Gastroesophageal sphincter (tissue), 4 donors: ENCODE measurements around the gene NTF4. TPM values are rescaled to one million over a fixed set of nuclear protein-coding genes. Genes with fewer than 3 reads are reported as not detected.
"Not testable (repeated sequence)": the region's sequence is repeated elsewhere in the genome, so short reads cannot be mapped to it uniquely, and the experiment has no call there.

Experiments
- ATAC-seq: fragments of 150-250 bp; one replicate; pipeline ENCODE4 v1.9.1; 2016; ENCODE audit warnings: mild to moderate bottlenecking, moderate library complexity
- H3K27ac ChIP-seq, 4 donors: fragments of 200-600 bp; sonication (generic) in 3 of 4; 1 replicate in 3 of 4; 2 replicates in 1 of 4; pipeline ENCODE4 v1.5.1; 2016 to 2019
- H3K27me3 ChIP-seq: fragments of 200-600 bp; sonication (generic); one replicate; pipeline ENCODE4 v1.5.1; 2019
- H3K36me3 ChIP-seq, 2 donors: fragments of 200-600 bp; sonication (generic); one replicate each; pipeline ENCODE4 v1.5.1; 2019; ENCODE audit warnings: control low read depth in 1 of 2
- H3K4me1 ChIP-seq, 3 donors: fragments of 200-600 bp; sonication (generic); 1 replicate in 2 of 3; 2 replicates in 1 of 3; pipeline ENCODE4 v1.5.1; 2016 to 2019; ENCODE audit warnings: control low read depth in 2 of 3
- H3K4me3 ChIP-seq, 2 donors: fragments of 200-600 bp; sonication (generic); one replicate each; pipeline ENCODE4 v1.5.1; 2019; ENCODE audit warnings: mild to moderate bottlenecking in 1 of 2, moderate library complexity in 1 of 2
- H3K9me3 ChIP-seq, 3 donors: fragments of 200-600 bp; sonication (generic); one replicate each; pipeline ENCODE4 v1.5.1; 2017 to 2019; ENCODE audit warnings: control low read depth in 2 of 3
- CTCF ChIP-seq, 4 experiments: fragments of 200-600 bp in 2 of 4; fragments of 450-650 bp in 2 of 4; sonication (generic) in 1 of 4; IDR thresholded peaks; one replicate each; pipeline ENCODE4 v1.5.1; 2017 to 2019; ENCODE audit warnings: antibody characterized with exemption in 4 of 4, mild to moderate bottlenecking in 2 of 4, moderate library complexity in 2 of 4
- EP300 ChIP-seq: sonication (generic); formaldehyde crosslinking; IDR thresholded peaks from one replicate; pipeline ENCODE4 v1.6.1; 2017; ENCODE audit warnings: antibody characterized with exemption, mild to moderate bottlenecking
- POLR2A ChIP-seq, 2 donors: fragments of 450-650 bp; IDR thresholded peaks; one replicate each; pipeline ENCODE4 v1.6.1; 2017; ENCODE audit warnings: antibody characterized with exemption in 2 of 2, mild to moderate bottlenecking in 2 of 2, moderate library complexity in 1 of 2
- POLR2AphosphoS5 ChIP-seq: sonication (generic); formaldehyde crosslinking; IDR thresholded peaks from one replicate; pipeline ENCODE4 v1.6.1; 2017; ENCODE audit warnings: antibody characterized with exemption
- WGBS, 2 donors: methylation state at CpG; one replicate each; pipeline ENCODE4 v1.1.5; 2018; ENCODE audit warnings: low coverage in 1 of 2; 5-methylcytosine and 5-hydroxymethylcytosine counted together
- total RNA-seq, 4 donors: library from RNA; depleted of rRNA; stranded (reverse); fragments of >200 nt; gene quantifications; one replicate each; pipeline ENCODE4 v1.1.0, GENCODE V29; 2016

NTF4 gene
- total RNA-seq, 4 donors from 2014 or later, result 0.37 TPM; not detected in 3

GRCh38 chr19:49024233-49024632 is 40.4 kb downstream of the NTF4 start, which contains the start of gene CGB3:
CGB3 (minus strand) TSS chr19:49024333; CDS start chr19:49023971, 362 bp downstream.
- H3K9me3 ChIP-seq, ATAC-seq, H3K27ac ChIP-seq, H3K4me3 ChIP-seq, H3K4me1 ChIP-seq, H3K36me3 ChIP-seq: not testable (repeated sequence)
- no CpG with 5 or more reads among the region's 15 CpGs for WGBS, 2 donors
- peaks cover 29% of the 10 kb centered on the region for H3K27me3 ChIP-seq

- 90 to 92% methylated on average over 4 to 9 of the region's 9 CpGs for WGBS, 2 donors
- no peak overlapping the region for H3K4me3 ChIP-seq
- peaks cover 0 to 27% (median 7%) of the 10 kb centered on the region in 3 donors for H3K4me1 ChIP-seq
- H3K9me3 ChIP-seq, result no peaks in the 10 kb centered on the region
- peaks cover 50% of the 10 kb centered on the region for H3K27me3 ChIP-seq
- TF ChIP-seq CTCF (IDR thresholded peaks at IDR 0.05) (no peak), POLR2A (IDR thresholded peaks at IDR 0.05) (no peak), POLR2AphosphoS5 (no peak), EP300 (no peak)
- ATAC-seq, result no peak
- H3K36me3 ChIP-seq, result no peaks in the 10 kb centered on the region
- no peak overlapping the region for H3K27ac ChIP-seq
Measured at GRCh38 chr19:49022116-49022515, 42.5 kb downstream of the NTF4 start.

GRCh38 chr19:49020931-49021895 is 43.4 kb downstream of the NTF4 start:
- no peak for TF ChIP-seq POLR2AphosphoS5
- no peak for TF ChIP-seq POLR2A (IDR thresholded peaks at IDR 0.05)
- no peak for TF ChIP-seq EP300
- TF ChIP-seq CTCF (IDR thresholded peaks at IDR 0.05), result no peak
- no peak for ATAC-seq
- Histone ChIP-seq H3K4me1 (peaks cover 0 to 27% (median 7%) of the 10 kb centered on the region in 3 donors), H3K9me3 (no peaks in the 10 kb centered on the region), H3K36me3 (peaks cover 0 to 3% of the 10 kb centered on the region in 2 donors), H3K4me3 (no peak overlapping the region), H3K27ac (no peak overlapping the region), H3K27me3 (peaks cover 53% of the 10 kb centered on the region)
- WGBS, 2 donors, result 35 to 54% methylated on average over 9 to 14 of the region's 16 CpGs

GRCh38 chr19:49020342-49020741 is 44.3 kb downstream of the NTF4 start:
- Histone ChIP-seq H3K36me3 (peaks cover 0 to 12% of the 10 kb centered on the region in 2 donors), H3K4me3 (no peak overlapping the region), H3K27me3 (peaks cover 54% of the 10 kb centered on the region), H3K4me1 (peaks cover 0 to 27% (median 7%) of the 10 kb centered on the region in 3 donors), H3K27ac (no peak overlapping the region), H3K9me3 (no peaks in the 10 kb centered on the region)
- TF ChIP-seq CTCF (IDR thresholded peaks at IDR 0.05) (no peak), POLR2AphosphoS5 (no peak), POLR2A (IDR thresholded peaks at IDR 0.05) (no peak), EP300 (no peak)
- ATAC-seq, result no peak
- 50% methylated on average over 1 of the region's 11 CpGs; no CpG with 5 or more reads in 1 of the 2 donors for WGBS, 2 donors

GRCh38 chr19:49019242-49019932 is 45.2 kb downstream of the NTF4 start:
- H3K27me3 ChIP-seq, result peaks cover 54% of the 10 kb centered on the region
- no peaks in the 10 kb centered on the region for H3K9me3 ChIP-seq
- peak; percentile 24 for ATAC-seq
- H3K4me1 ChIP-seq, result peaks cover 0 to 27% (median 7%) of the 10 kb centered on the region in 3 donors
- H3K27ac ChIP-seq, result no peak overlapping the region
- peak overlapping the region in 1 of 2 donors; percentile 53 for H3K4me3 ChIP-seq
- no peak for TF ChIP-seq POLR2AphosphoS5
- TF ChIP-seq EP300, result no peak
- TF ChIP-seq POLR2A (IDR thresholded peaks at IDR 0.05), result no peak
- TF ChIP-seq CTCF (IDR thresholded peaks at IDR 0.05), result no peak
- peaks cover 0 to 21% of the 10 kb centered on the region in 2 donors for H3K36me3 ChIP-seq
- 15 to 34% methylated on average over 6 to 28 of the region's 41 CpGs for WGBS, 2 donors

- peak overlapping the region; percentile 25 to 53 for H3K4me3 ChIP-seq
- not testable (repeated sequence) for H3K9me3 ChIP-seq, ATAC-seq
- 0 to 1% methylated on average over 1 to 13 of the region's 50 CpGs for WGBS, 2 donors
- H3K36me3 ChIP-seq, result peaks cover 0 to 28% of the 10 kb centered on the region in 2 donors
- peak overlapping the region in 1 of 4 donors; percentile 27 for H3K27ac ChIP-seq
- H3K27me3 ChIP-seq, result peaks cover 54% of the 10 kb centered on the region
- peaks cover 0 to 27% (median 7%) of the 10 kb centered on the region in 3 donors for H3K4me1 ChIP-seq
Measured at GRCh38 chr19:49018388-49019241, 46.0 kb downstream of the NTF4 start.
